ENCODE results near the gene KIF19.

Gene KIF19

GRCh38 chr17:74361230-74362068 is 35.4 kb downstream of the KIF19 start, which contains the start of gene BTBD17:
Gene BTBD17, minus strand, starts transcription at chr17:74361868. Its CDS starts 49 bp downstream, at chr17:74361819.
- DNase-seq, result peak in 50 of 56 donors; percentile 16 to 78 (median 52)

- peak in 7 of 56 donors; percentile 17 to 66 (median 38) for DNase-seq
Observed at GRCh38 chr17:74362069-74362405, 36.0 kb downstream of the KIF19 start.

GRCh38 chr17:74362810-74363498 is 36.9 kb downstream of the KIF19 start:
- peak in 42 of 56 donors; percentile 13 to 76 (median 45) for DNase-seq

- DNase-seq, result no peak
Observed at GRCh38 chr17:74367206-74367605, 41.2 kb downstream of the KIF19 start, which contains the start of gene GPR142. Gene GPR142, plus strand, starts transcription at chr17:74367506. Its CDS starts 2,035 bp downstream, at chr17:74369541.

- DNase-seq, result peak in 53 of 56 donors; percentile 18 to 87 (median 63)
Observed at GRCh38 chr17:74368341-74369081, 42.5 kb downstream of the KIF19 start.

- DNase-seq, result peak in 1 of 56 donors; percentile 16
Observed at GRCh38 chr17:74369221-74369620, 43.2 kb downstream of the KIF19 start.

GRCh38 chr17:74369665-74370490 is 43.9 kb downstream of the KIF19 start:
- no peak for DNase-seq

- no peak for DNase-seq
Observed at GRCh38 chr17:74371653-74372147, 45.7 kb downstream of the KIF19 start.

GRCh38 chr17:74372426-74372825 is 46.4 kb downstream of the KIF19 start:
- no peak for DNase-seq

GRCh38 chr17:74373838-74374606 is 48.0 kb downstream of the KIF19 start:
- peak in 52 of 56 donors; percentile 15 to 90 (median 64) for DNase-seq

GRCh38 chr17:74374858-74375257 is 48.8 kb downstream of the KIF19 start:
- peak in 2 of 56 donors; percentile 15 to 23 for DNase-seq

GRCh38 chr17:74379495-74380085 is 53.6 kb downstream of the KIF19 start:
- peak; percentile 37 to 95 (median 74) for DNase-seq

- no peak for DNase-seq
Observed at GRCh38 chr17:74380086-74380958, 54.3 kb downstream of the KIF19 start.

- no peak for DNase-seq
Observed at GRCh38 chr17:74380959-74381808, 55.2 kb downstream of the KIF19 start.

- no peak for DNase-seq
Observed at GRCh38 chr17:74383141-74383540, 57.1 kb downstream of the KIF19 start.

- no peak for DNase-seq
Observed at GRCh38 chr17:74385201-74385600, 59.2 kb downstream of the KIF19 start.

GRCh38 chr17:74386386-74386785 is 60.4 kb downstream of the KIF19 start:
- peak in 1 of 56 donors; percentile 27 for DNase-seq
